SJSA1 (cell line): Measurements from ENCODE around the gene FMNL2. TPM values are rescaled to one million over a fixed set of nuclear protein-coding genes. Genes with fewer than 3 reads are reported as not detected.
A peak's percentile ranks its signal among the peaks of the same experiment; 100 is the strongest.
"Not testable (repeated sequence)": the region's sequence is repeated elsewhere in the genome, so short reads cannot be mapped to it uniquely, and the experiment has no call there.

Experiments used
- DNase-seq, 2 experiments: peaks; one replicate each; pipeline ENCODE4 v3.0.0-alpha.2; 2015 to 2020; ENCODE audit warnings: low spot score in 2 of 2, low read depth in 1 of 2
- H3K27ac ChIP-seq: fragments of 250-450 bp; sonication (Bioruptor Pico); 2 replicates; pipeline ENCODE4 v1.5.1; 2020; ENCODE audit warnings: mild to moderate bottlenecking, moderate library complexity
- H3K27me3 ChIP-seq: fragments of 250-450 bp; sonication (Bioruptor Pico); replicated peaks from 2 replicates; pipeline ENCODE4 v1.5.1; 2020; ENCODE audit warnings: mild to moderate bottlenecking, moderate library complexity
- H3K36me3 ChIP-seq: fragments of 250-450 bp; sonication (Bioruptor Pico); 2 replicates; pipeline ENCODE4 v1.5.1; 2020; ENCODE audit warnings: mild to moderate bottlenecking
- H3K4me1 ChIP-seq: fragments of 250-450 bp; sonication (Bioruptor Pico); replicated peaks from 2 replicates; pipeline ENCODE4 v1.6.1; 2021; ENCODE audit warnings: mild to moderate bottlenecking
- H3K4me3 ChIP-seq: fragments of 250-450 bp; sonication (Bioruptor Pico); 2 replicates; pipeline ENCODE4 v1.5.1; 2020; ENCODE audit warnings: mild to moderate bottlenecking
- H3K9me3 ChIP-seq: fragments of 250-450 bp; sonication (Bioruptor Pico); replicated peaks from 2 replicates; pipeline ENCODE4 v1.5.1; 2020; ENCODE audit warnings: mild to moderate bottlenecking
- total RNA-seq: library from RNA; depleted of rRNA; stranded (reverse); fragments of >200 nt; shearing (Covaris generic); gene quantifications from 2 replicates; pipeline ENCODE4 v1.2.3, GENCODE V29; 2014

The FMNL2 gene
- total RNA-seq, 1 experiment from 2014 or later = 12.9 TPM

- Histone ChIP-seq H3K36me3 (no peaks in the 10 kb centered on the region), H3K4me3 (no peak overlapping the region), H3K27me3 (no peaks in the 10 kb centered on the region), H3K9me3 (no peaks in the 10 kb centered on the region), H3K27ac (no peak overlapping the region), H3K4me1 (peaks cover 19% of the 10 kb centered on the region)
- DNase-seq = no peak
Measured at GRCh38 chr2:152513029-152513428, 178.1 kb downstream of the FMNL2 start.

DNA sequence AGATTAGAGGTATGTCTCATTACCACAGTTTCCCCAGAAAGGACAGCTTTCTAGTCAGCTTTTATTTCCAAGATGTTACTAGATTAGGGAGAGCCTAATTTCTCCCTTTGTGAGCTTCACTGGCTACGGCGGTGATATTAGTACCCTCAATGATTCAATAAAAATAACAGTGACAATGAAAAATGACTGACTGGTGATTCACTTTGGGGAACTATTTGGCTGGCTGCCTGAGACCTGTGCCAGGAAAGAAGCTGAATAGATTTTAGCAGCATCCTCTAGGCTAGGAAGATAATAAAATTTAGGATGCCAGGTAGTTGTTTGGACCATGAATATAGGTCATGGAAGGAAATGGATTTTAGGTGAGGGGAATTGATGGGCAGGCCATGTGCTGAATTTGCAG is 178.7 kb downstream of the FMNL2 start:
- DNase-seq = peak; percentile 54 to 55
- Histone ChIP-seq H3K27me3 (no peaks in the 10 kb centered on the region), H3K36me3 (no peaks in the 10 kb centered on the region), H3K4me3 (no peak overlapping the region), H3K4me1 (peaks cover 14% of the 10 kb centered on the region), H3K9me3 (no peaks in the 10 kb centered on the region), H3K27ac (no peak overlapping the region)

DNA sequence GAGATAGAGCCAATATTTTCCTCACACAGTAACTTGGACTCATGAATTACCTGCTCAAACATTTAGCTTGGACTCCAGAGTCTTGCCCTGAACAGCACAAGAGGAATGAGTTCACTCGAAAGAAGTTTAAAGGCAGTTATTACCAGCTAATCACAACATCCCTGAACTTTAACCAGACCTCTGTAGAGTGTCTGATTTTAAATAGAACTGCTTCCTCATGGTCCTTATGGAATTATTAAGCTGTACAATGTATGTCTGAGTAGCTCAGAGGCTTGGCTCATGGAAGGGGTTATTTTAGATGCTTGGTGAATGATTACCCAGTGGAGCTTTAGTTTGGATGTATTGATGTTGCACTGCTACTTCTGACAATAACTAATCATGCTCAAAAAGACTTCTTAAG is 183.1 kb downstream of the FMNL2 start:
- Histone ChIP-seq H3K4me3 (no peak overlapping the region), H3K9me3 (no peaks in the 10 kb centered on the region), H3K27me3 (no peaks in the 10 kb centered on the region), H3K27ac (no peak overlapping the region), H3K4me1 (peaks cover 16% of the 10 kb centered on the region), H3K36me3 (no peaks in the 10 kb centered on the region)
- no peak for DNase-seq

DNA sequence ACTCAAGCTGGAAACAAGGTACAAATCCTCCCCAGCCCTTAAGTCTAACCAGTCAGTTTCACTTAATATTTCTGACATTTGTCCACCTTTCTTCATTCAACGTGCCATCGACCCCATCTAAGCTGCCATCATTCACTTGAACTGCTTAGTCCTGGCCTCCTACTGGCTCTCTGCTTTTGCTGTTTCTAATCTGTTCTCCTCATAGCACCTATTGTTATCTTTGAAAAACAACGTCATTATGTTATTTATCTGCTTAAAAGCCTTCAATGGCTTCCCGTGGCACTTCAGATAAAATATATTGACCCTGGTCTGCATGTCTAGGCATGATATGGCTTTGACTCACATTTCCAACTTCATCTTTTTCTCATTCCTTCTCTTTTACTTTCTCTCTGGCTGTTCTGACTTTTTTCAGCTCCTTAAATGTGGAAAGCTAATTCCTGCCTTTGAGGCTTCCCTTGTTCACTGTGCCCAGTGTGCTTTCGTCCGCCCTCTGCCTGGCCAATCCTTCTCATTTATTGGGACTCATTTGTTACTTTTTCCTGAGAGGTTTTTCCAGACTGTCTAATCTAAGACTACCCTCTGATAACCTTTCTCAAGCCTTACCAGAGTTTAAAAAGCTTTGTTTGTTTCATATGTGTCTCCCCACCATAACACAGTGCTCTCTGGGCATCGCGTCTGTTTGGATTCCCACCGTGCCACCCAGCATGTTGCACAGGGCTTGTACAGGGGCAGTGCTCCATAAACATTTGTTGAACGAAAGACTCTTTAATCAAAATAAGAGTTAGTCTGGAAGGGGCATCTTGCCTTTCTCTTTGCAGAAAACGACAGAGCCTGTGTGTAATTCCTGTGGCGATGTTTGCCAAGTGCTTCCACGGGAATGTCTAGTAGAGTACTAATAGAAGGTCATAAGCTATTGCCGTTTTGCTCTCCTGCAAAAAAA is 183.9 kb downstream of the FMNL2 start:
- peaks cover 7% of the 10 kb centered on the region for H3K4me1 ChIP-seq
- no peaks in the 10 kb centered on the region for H3K36me3 ChIP-seq
- DNase-seq = no peak
- no peak overlapping the region for H3K27ac ChIP-seq
- no peaks in the 10 kb centered on the region for H3K9me3 ChIP-seq
- no peaks in the 10 kb centered on the region for H3K27me3 ChIP-seq
- H3K4me3 ChIP-seq = no peak overlapping the region

DNA sequence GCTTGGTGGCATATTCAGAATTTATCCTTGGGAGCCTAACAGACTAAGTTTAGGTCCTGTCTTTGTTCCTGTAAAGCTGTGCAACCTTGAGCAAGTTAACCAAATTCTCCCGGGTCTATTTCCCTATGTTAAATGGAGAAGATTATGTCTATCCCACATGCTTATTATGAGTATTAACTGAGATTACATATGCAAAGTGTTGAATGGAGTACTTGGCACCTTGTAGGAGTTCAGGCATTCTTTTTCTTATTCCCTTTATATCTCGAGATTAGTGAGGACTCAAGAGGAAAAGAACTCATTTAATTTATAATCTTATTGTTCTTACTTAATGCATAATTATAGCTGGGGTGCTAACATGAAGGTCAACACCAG is 184.6 kb downstream of the FMNL2 start:
- no peaks in the 10 kb centered on the region for H3K9me3 ChIP-seq
- no peak overlapping the region for H3K27ac ChIP-seq
- H3K4me3 ChIP-seq = no peak overlapping the region
- DNase-seq = no peak
- H3K36me3 ChIP-seq = no peaks in the 10 kb centered on the region
- no peaks in the 10 kb centered on the region for H3K27me3 ChIP-seq
- 0 out of 2 replicates have a peak, but pooled peaks cover 6% of the 10 kb centered on the region for H3K4me1 ChIP-seq

GRCh38 chr2:152520759-152521158 is 185.8 kb downstream of the FMNL2 start:
- Histone ChIP-seq H3K9me3 (no peaks in the 10 kb centered on the region), H3K4me3 (no peak overlapping the region), H3K27ac (no peak overlapping the region), H3K4me1 (peaks cover 16% of the 10 kb centered on the region), H3K36me3 (no peaks in the 10 kb centered on the region), H3K27me3 (no peaks in the 10 kb centered on the region)
- no peak for DNase-seq

- H3K27me3 ChIP-seq, DNase-seq, H3K36me3 ChIP-seq, H3K9me3 ChIP-seq, H3K4me3 ChIP-seq, H3K27ac ChIP-seq: not testable (repeated sequence)
- H3K4me1 ChIP-seq = peaks cover 22% of the 10 kb centered on the region
Measured at GRCh38 chr2:152522446-152522845, 187.5 kb downstream of the FMNL2 start.

DNA sequence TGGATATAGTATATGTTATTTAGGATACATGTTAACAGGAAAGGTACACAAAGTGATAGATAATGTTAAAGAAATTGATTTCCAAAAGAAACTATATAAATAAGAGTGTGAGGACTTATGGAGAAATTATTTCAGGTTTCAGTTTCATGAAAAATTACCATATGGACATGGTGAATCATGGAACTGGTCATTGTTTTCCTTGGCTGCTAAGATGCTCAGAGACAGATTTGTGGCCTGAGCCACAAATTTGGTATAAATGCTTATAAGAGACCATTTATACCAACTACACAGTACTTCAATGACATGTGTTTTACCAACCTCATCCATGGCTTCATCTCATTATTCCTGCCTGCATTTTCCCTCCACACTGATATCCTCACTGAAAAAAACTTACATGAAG is 188.1 kb downstream of the FMNL2 start:
- no peak overlapping the region for H3K27ac ChIP-seq
- no peak overlapping the region for H3K4me3 ChIP-seq
- H3K27me3 ChIP-seq = no peaks in the 10 kb centered on the region
- no peaks in the 10 kb centered on the region for H3K36me3 ChIP-seq
- no peak for DNase-seq
- H3K4me1 ChIP-seq = peaks cover 22% of the 10 kb centered on the region
- H3K9me3 ChIP-seq = no peaks in the 10 kb centered on the region

DNA sequence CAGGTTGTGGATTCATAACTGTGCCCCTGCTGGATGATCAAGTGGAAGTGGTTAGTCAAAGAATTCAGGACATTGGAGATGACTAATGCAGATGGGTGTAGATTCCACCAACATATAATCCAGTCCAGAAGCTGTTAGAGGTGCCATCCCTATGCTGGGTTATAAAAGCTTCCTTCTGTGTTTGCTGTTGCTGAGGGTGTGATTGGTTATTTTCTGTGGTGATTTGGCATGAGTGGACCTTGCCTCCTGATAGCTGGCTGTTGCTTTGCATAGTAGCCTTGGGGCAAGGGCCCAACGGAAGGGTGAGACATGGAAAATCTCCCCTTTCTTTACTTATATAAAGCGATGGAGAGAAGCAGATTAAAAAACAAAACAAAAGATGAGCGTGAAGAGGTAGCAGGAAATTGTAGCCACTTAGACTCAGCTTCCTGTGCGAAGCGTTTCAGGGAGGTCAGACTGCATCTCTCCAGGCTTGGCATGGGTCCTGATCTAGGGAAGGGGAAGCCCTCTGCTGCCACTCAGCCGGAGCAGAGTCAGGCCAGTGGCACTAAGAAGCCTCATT is 190.4 kb downstream of the FMNL2 start:
- peak overlapping the region; percentile 16; the same call in 1 of the 2 replicates for H3K27ac ChIP-seq
- no peaks in the 10 kb centered on the region for H3K9me3 ChIP-seq
- no peaks in the 10 kb centered on the region for H3K36me3 ChIP-seq
- peaks cover 16% of the 10 kb centered on the region for H3K4me1 ChIP-seq
- DNase-seq = peak; percentile 39 to 46
- H3K27me3 ChIP-seq = no peaks in the 10 kb centered on the region
- no peak overlapping the region for H3K4me3 ChIP-seq

GRCh38 chr2:152529420-152530115 is 194.6 kb downstream of the FMNL2 start:
- Histone ChIP-seq H3K27me3 (no peaks in the 10 kb centered on the region), H3K4me1 (peaks cover 16% of the 10 kb centered on the region), H3K9me3 (no peaks in the 10 kb centered on the region), H3K4me3 (no peak overlapping the region), H3K27ac (no peak overlapping the region), H3K36me3 (no peaks in the 10 kb centered on the region)
- DNase-seq = no peak

DNA sequence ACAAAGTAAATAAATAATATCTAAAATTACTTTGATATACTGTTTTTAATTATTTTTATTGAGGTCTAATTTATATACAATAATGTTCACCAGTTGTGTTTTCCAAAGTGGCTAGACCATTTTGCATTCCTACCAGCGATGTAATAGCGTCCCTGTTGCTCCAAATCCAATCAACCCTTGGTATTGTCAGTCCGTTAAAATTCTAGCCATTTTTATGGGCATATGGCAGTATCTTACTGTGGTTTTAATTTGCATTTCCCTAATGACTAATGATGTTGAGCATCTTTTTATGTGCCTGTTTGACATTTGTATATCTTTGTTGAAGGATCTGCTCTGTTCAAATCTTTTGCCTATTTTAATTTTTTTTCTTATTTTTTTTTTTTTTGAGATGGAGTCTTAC is 197.3 kb downstream of the FMNL2 start:
- Histone ChIP-seq H3K36me3 (no peaks in the 10 kb centered on the region), H3K27ac (no peak overlapping the region), H3K9me3 (no peaks in the 10 kb centered on the region), H3K27me3 (no peaks in the 10 kb centered on the region), H3K4me3 (no peak overlapping the region), H3K4me1 (no peaks in the 10 kb centered on the region)
- no peak for DNase-seq

- no peaks in the 10 kb centered on the region for H3K9me3 ChIP-seq
- DNase-seq = no peak
- no peaks in the 10 kb centered on the region for H3K27me3 ChIP-seq
- no peaks in the 10 kb centered on the region for H3K36me3 ChIP-seq
- H3K4me1 ChIP-seq = no peaks in the 10 kb centered on the region
- no peak overlapping the region for H3K27ac ChIP-seq
- no peak overlapping the region for H3K4me3 ChIP-seq
Measured at GRCh38 chr2:152534460-152535135, 199.6 kb downstream of the FMNL2 start.

DNA sequence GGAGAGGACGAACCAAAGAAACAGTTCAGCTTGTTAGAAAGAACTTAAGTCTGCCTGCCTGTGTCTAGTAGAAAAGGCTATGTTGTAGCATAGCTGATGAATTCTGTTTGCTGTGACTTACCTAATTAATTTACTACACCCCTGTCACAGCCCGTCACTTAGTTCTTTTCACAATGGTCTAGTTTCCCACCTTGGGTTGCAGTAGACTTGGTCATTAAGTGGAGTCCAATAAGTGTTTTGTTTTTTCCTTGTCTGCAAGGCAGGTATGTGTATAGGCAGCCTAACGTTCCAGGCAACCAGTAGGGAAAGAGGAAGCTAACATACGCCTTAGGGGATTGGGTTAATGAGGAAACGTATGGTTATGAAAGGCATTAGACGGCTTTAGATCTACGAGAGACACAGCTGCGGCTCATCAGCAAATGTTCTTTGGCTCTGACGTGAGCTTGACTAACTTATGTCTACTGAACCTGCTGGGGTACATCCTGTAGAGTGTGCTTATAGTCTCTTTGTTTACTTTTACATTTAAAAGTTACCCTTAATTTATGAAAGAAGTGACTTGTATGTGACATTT is 202.2 kb downstream of the FMNL2 start:
- H3K4me1 ChIP-seq = peaks cover 6% of the 10 kb centered on the region; the same call in 1 of the 2 replicates
- H3K4me3 ChIP-seq = no peak overlapping the region
- no peaks in the 10 kb centered on the region for H3K27me3 ChIP-seq
- H3K27ac ChIP-seq = no peak overlapping the region
- H3K9me3 ChIP-seq = no peaks in the 10 kb centered on the region
- H3K36me3 ChIP-seq = no peaks in the 10 kb centered on the region
- DNase-seq = no peak
